H9 (cell line): ENCODE results near the gene PRR33. TPM values are rescaled to one million over a fixed set of nuclear protein-coding genes. Genes with fewer than 3 reads are reported as not detected.

Experiments
- DNase-seq: peaks from one replicate; pipeline ENCODE4 v3.0.0-alpha.2; 2017
- H2AFZ ChIP-seq: one replicate; pipeline ENCODE4 v1.6.1; 2013; ENCODE audit warnings: mild to moderate bottlenecking, low read length, control low read depth, moderate library complexity
- H2AK5ac ChIP-seq: 2 replicates; pipeline ENCODE4 v1.6.1; 2013; ENCODE audit warnings: low read length, control low read depth, mixed read lengths; ENCODE audit not compliant: insufficient read length
- H2BK120ac ChIP-seq: one replicate; pipeline ENCODE4 v1.6.1; 2013; ENCODE audit warnings: low read depth, mild to moderate bottlenecking, low read length, control low read depth, inconsistent platforms; ENCODE audit not compliant: poor library complexity, severe bottlenecking
- H2BK12ac ChIP-seq: 2 replicates; pipeline ENCODE4 v1.6.1; 2013; ENCODE audit warnings: low read length, control low read depth, mixed read lengths, low read depth; ENCODE audit not compliant: insufficient read length
- H2BK15ac ChIP-seq: 2 replicates; pipeline ENCODE4 v1.6.1; 2013; ENCODE audit warnings: low read depth, low read length, control low read depth
- H2BK20ac ChIP-seq: one replicate; pipeline ENCODE4 v1.6.1; 2013; ENCODE audit warnings: low read depth, mild to moderate bottlenecking, low read length, control low read depth, inconsistent platforms; ENCODE audit not compliant: poor library complexity, severe bottlenecking
- H2BK5ac ChIP-seq: 2 replicates; pipeline ENCODE4 v1.6.1; 2013; ENCODE audit warnings: low read length, control low read depth, mixed read lengths; ENCODE audit not compliant: insufficient read length
- H3K14ac ChIP-seq: 2 replicates; pipeline ENCODE4 v1.6.1; 2013; ENCODE audit warnings: low read length, control low read depth; ENCODE audit not compliant: insufficient read depth
- H3K18ac ChIP-seq: 2 replicates; pipeline ENCODE4 v1.6.1; 2013; ENCODE audit warnings: low read depth, mild to moderate bottlenecking, mixed read lengths, low read length, control low read depth; ENCODE audit not compliant: insufficient read length
- H3K23ac ChIP-seq: 2 replicates; pipeline ENCODE4 v1.6.1; 2013; ENCODE audit warnings: low read length, control low read depth, mixed read lengths, low read depth; ENCODE audit not compliant: insufficient read length
- H3K23me2 ChIP-seq: 2 replicates; pipeline ENCODE4 v1.6.1; 2013; ENCODE audit warnings: low read depth, mild to moderate bottlenecking, mixed read lengths, low read length, control low read depth; ENCODE audit not compliant: insufficient read length, poor library complexity, severe bottlenecking
- H3K27ac ChIP-seq: 2 replicates; pipeline ENCODE4 v1.5.1; 2013; ENCODE audit warnings: low read length, control low read depth, mixed read lengths, low read depth; ENCODE audit not compliant: insufficient read length
- H3K27me3 ChIP-seq: 2 replicates; pipeline ENCODE4 v1.6.1; 2013; ENCODE audit warnings: low read length, control low read depth, inconsistent platforms; ENCODE audit not compliant: insufficient read depth
- H3K4ac ChIP-seq: 2 replicates; pipeline ENCODE4 v1.6.1; 2013; ENCODE audit warnings: low read depth, mild to moderate bottlenecking, control low read depth, inconsistent platforms, low read length, moderate library complexity
- H3K4me1 ChIP-seq: 2 replicates; pipeline ENCODE4 v1.6.1; 2013; ENCODE audit warnings: low read length, control low read depth, inconsistent platforms; ENCODE audit not compliant: insufficient read depth
- H3K4me2 ChIP-seq: 2 replicates; pipeline ENCODE4 v1.6.1; 2013; ENCODE audit warnings: low read length, control low read depth, mixed read lengths; ENCODE audit not compliant: insufficient read length, insufficient read depth
- H3K56ac ChIP-seq: 2 replicates; pipeline ENCODE4 v1.6.1; 2013; ENCODE audit warnings: low read depth, mild to moderate bottlenecking, mixed read lengths, low read length, control low read depth; ENCODE audit not compliant: insufficient read length
- H3K79me1 ChIP-seq: 2 replicates; pipeline ENCODE4 v1.6.1; 2013; ENCODE audit warnings: low read depth, mild to moderate bottlenecking, moderate library complexity, low read length, control low read depth, inconsistent platforms; ENCODE audit not compliant: insufficient read depth, poor library complexity, severe bottlenecking
- H3K79me2 ChIP-seq: 2 replicates; pipeline ENCODE4 v1.6.1; 2013; ENCODE audit warnings: low read length, control low read depth, inconsistent platforms; ENCODE audit not compliant: insufficient read depth
- H3K9ac ChIP-seq: 2 replicates; pipeline ENCODE4 v1.6.1; 2013; ENCODE audit warnings: low read length, control low read depth, mixed read lengths; ENCODE audit not compliant: insufficient read length; ENCODE audit errors: extremely low read depth
- H3K9me3 ChIP-seq: one replicate; pipeline ENCODE4 v1.6.1; 2013; ENCODE audit warnings: low read depth, low read length, inconsistent platforms; ENCODE audit not compliant: control insufficient read depth
- H3T11ph ChIP-seq: one replicate; pipeline ENCODE4 v1.6.1; 2013; ENCODE audit warnings: mild to moderate bottlenecking, low read length, control low read depth, inconsistent platforms
- H4K20me1 ChIP-seq: one replicate; pipeline ENCODE4 v1.6.1; 2013; ENCODE audit not compliant: control insufficient read depth, insufficient read length, insufficient read depth
- H4K5ac ChIP-seq: 2 replicates; pipeline ENCODE4 v1.6.1; 2013; ENCODE audit warnings: low read depth, mild to moderate bottlenecking, mixed read lengths, low read length, control low read depth; ENCODE audit not compliant: insufficient read length
- H4K8ac ChIP-seq: replicated peaks from 2 replicates; pipeline ENCODE4 v1.6.1; 2013; ENCODE audit warnings: low read length, control low read depth, mixed read lengths, low read depth; ENCODE audit not compliant: insufficient read length
- H4K91ac ChIP-seq: 2 replicates; pipeline ENCODE4 v1.6.1; 2013; ENCODE audit warnings: low read depth, mild to moderate bottlenecking, moderate library complexity, mixed read lengths, low read length, control low read depth; ENCODE audit not compliant: insufficient read length
- H3K27ac Mint-ChIP-seq, 3 experiments: 2 replicates in 2 of 3; 3 replicates in 1 of 3; pipeline ENCODE4 v1.8.0; 2020 to 2021; ENCODE audit warnings: mixed read lengths in 3 of 3, mild to moderate bottlenecking in 1 of 3, moderate library complexity in 1 of 3
- H3K27me3 Mint-ChIP-seq: 2 replicates; pipeline ENCODE4 v1.8.0; 2021; ENCODE audit warnings: low read depth, mild to moderate bottlenecking, moderate library complexity, mixed read lengths
- H3K36me3 Mint-ChIP-seq, 3 experiments: 2 replicates in 2 of 3; 3 replicates in 1 of 3; pipeline ENCODE4 v1.8.0; 2020 to 2021; ENCODE audit warnings: low read depth in 3 of 3, mixed read lengths in 3 of 3; ENCODE audit not compliant: insufficient read depth in 1 of 3
- H3K4me1 Mint-ChIP-seq, 2 experiments: 2 replicates each; pipeline ENCODE4 v1.8.0; 2020; ENCODE audit warnings: mixed read lengths in 2 of 2
- H3K4me3 Mint-ChIP-seq, 2 experiments: 2 replicates in 1 of 2; 3 replicates in 1 of 2; pipeline ENCODE4 v1.8.0; 2020 to 2021; ENCODE audit warnings: mild to moderate bottlenecking in 2 of 2, mixed read lengths in 2 of 2, moderate library complexity in 1 of 2
- H3K9me3 Mint-ChIP-seq, 2 experiments: 2 replicates in 1 of 2; 3 replicates in 1 of 2; pipeline ENCODE4 v1.8.0; 2020; ENCODE audit warnings: mild to moderate bottlenecking in 2 of 2, mixed read lengths in 2 of 2, moderate library complexity in 1 of 2
- WGBS: extraction: QIAGEN DNeasy Blood & Tissue Kit; methylation state at CpG from one replicate; pipeline ENCODE4 v1.1.7; 2013; ENCODE audit warnings: missing lambda C conversion rate, low lambda C conversion rate, mixed read lengths; ENCODE audit not compliant: insufficient read length; ENCODE audit errors: extremely low coverage; 5-methylcytosine and 5-hydroxymethylcytosine counted together
- total RNA-seq: library from RNA; stranded (reverse); gene quantifications from 2 replicates; pipeline ENCODE4 v1.2.1, GENCODE V29; 2021
- TF ChIP-seq, protein P1 (sequence below): fragments of 200-600 bp; sonication (generic); conservative IDR thresholded peaks from 3 replicates; pipeline ENCODE4 v1.8.0; 2021; ENCODE audit warnings: antibody characterized with exemption, mild to moderate bottlenecking

The PRR33 gene
- total RNA-seq, 1 experiment from 2014 or later: not detected

DNA sequence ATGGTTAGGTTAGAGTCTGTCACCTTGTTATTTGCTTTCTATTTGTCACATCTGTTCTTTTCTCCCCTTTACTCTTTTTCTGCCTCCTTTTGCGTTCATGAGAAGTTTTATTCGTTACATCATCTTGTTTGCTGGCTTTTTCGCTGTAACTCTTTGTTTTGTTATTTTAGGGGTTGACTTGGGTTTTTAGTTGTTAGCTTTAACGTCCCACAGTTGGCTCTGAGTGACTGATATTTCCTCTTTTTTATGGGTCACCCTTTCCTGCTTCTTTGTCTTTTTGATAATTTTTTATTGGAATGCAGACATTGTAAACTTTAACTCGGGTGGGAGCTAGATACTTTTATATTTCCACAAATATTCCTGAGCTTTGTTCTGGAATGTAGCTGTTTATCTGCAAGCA lies 14.5 kb upstream of the PRR33 start:
- no peak overlapping the region for H3K18ac ChIP-seq
- DNase-seq: no peak
- no peaks in the 10 kb centered on the region for H3K79me1 ChIP-seq
- H4K20me1 ChIP-seq: no peaks in the 10 kb centered on the region
- H2AK5ac ChIP-seq: no peak overlapping the region
- Mint-ChIP-seq H3K36me3 (no peaks in the 10 kb centered on the region), H3K9me3 (peaks cover 0 to 2% of the 10 kb centered on the region in 2 experiments; a peak in 2 of 5 replicates), H3K27me3 (peaks cover 20% of the 10 kb centered on the region), H3K4me1 (peaks cover 25 to 30% of the 10 kb centered on the region in 2 experiments), H3K4me3 (no peak overlapping the region), H3K27ac (peak overlapping the region in 1 of 3 experiments; percentile 53; a peak in 2 of 7 replicates)
- no peaks in the 10 kb centered on the region for H3K9me3 ChIP-seq
- no CpG with 5 or more reads among the region's 5 CpGs for whole genome bisulfite sequencing
- no peak overlapping the region for H2BK5ac ChIP-seq
- H4K5ac ChIP-seq: no peak overlapping the region
- no peak overlapping the region for H3K4me2 ChIP-seq
- no peak overlapping the region for H3K27ac ChIP-seq
- H3K4ac ChIP-seq: no peak overlapping the region
- H3K4me1 ChIP-seq: 0 out of 2 replicates have a peak, but pooled peaks cover 3% of the 10 kb centered on the region
- H3K27me3 ChIP-seq: no peaks in the 10 kb centered on the region
- H2BK20ac ChIP-seq: no peak overlapping the region
- H3K79me2 ChIP-seq: no peaks in the 10 kb centered on the region
- no peak overlapping the region for H3T11ph ChIP-seq
- no peak overlapping the region for H2AFZ ChIP-seq
- H3K9ac ChIP-seq: no peak overlapping the region
- H3K23ac ChIP-seq: no peak overlapping the region
- H2BK15ac ChIP-seq: no peak overlapping the region
- no peak overlapping the region for H4K8ac ChIP-seq
- H3K56ac ChIP-seq: no peak overlapping the region
- TF ChIP-seq, protein P1, sequence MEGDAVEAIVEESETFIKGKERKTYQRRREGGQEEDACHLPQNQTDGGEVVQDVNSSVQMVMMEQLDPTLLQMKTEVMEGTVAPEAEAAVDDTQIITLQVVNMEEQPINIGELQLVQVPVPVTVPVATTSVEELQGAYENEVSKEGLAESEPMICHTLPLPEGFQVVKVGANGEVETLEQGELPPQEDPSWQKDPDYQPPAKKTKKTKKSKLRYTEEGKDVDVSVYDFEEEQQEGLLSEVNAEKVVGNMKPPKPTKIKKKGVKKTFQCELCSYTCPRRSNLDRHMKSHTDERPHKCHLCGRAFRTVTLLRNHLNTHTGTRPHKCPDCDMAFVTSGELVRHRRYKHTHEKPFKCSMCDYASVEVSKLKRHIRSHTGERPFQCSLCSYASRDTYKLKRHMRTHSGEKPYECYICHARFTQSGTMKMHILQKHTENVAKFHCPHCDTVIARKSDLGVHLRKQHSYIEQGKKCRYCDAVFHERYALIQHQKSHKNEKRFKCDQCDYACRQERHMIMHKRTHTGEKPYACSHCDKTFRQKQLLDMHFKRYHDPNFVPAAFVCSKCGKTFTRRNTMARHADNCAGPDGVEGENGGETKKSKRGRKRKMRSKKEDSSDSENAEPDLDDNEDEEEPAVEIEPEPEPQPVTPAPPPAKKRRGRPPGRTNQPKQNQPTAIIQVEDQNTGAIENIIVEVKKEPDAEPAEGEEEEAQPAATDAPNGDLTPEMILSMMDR: no peak
- H3K14ac ChIP-seq: no peak overlapping the region
- no peak overlapping the region for H2BK120ac ChIP-seq
- no peak overlapping the region for H2BK12ac ChIP-seq
- H3K23me2 ChIP-seq: peaks cover 2% of the 10 kb centered on the region
- H4K91ac ChIP-seq: no peak overlapping the region
